Ovary (tissue), 9 donors: ENCODE data around the gene ZAR1. TPM values are rescaled to one million over a fixed set of nuclear protein-coding genes. Genes with fewer than 3 reads are reported as not detected.

Experiments
- DNase-seq, 5 donors: peaks; one replicate each; pipeline ENCODE4 v3.0.0-alpha.2; 2019 to 2020
- H3K27ac ChIP-seq, 2 donors: fragments of 200-600 bp; one replicate each; pipeline versions ENCODE4 v1.5.1 to v1.8.0; 2019 to 2022
- H3K27me3 ChIP-seq: fragments of 200-600 bp; one replicate; pipeline ENCODE4 v1.8.0; 2022
- H3K36me3 ChIP-seq: fragments of 200-600 bp; sonication (generic); one replicate; pipeline ENCODE4 v1.5.1; 2019
- H3K4me1 ChIP-seq: one replicate; pipeline ENCODE4 v1.8.1; 2013; ENCODE audit warnings: mild to moderate bottlenecking, moderate library complexity; ENCODE audit not compliant: insufficient read depth
- H3K4me3 ChIP-seq: fragments of 200-600 bp; sonication (generic); one replicate; pipeline ENCODE4 v1.5.1; 2017
- H3K9me3 ChIP-seq, 2 donors: fragments of 200-600 bp in 1 of 2; sonication (generic) in 1 of 2; one replicate each; pipeline versions ENCODE4 v1.5.1 to v1.8.1; 2013 to 2019; ENCODE audit warnings: mild to moderate bottlenecking in 1 of 2, moderate library complexity in 1 of 2
- EP300 ChIP-seq: sonication (generic); formaldehyde crosslinking; IDR thresholded peaks from one replicate; pipeline ENCODE4 v1.6.1; 2017; ENCODE audit warnings: antibody characterized with exemption
- POLR2A ChIP-seq: fragments of 450-650 bp; IDR thresholded peaks from one replicate; pipeline ENCODE4 v1.6.1; 2017; ENCODE audit warnings: antibody characterized with exemption, mild to moderate bottlenecking, moderate library complexity
- WGBS, 3 donors: extraction: QIAGEN DNeasy Blood & Tissue Kit in 1 of 3; methylation state at CpG; one replicate each; pipeline versions ENCODE4 v1.1.5 to v1.1.7; 2013 to 2017; 5-methylcytosine and 5-hydroxymethylcytosine counted together
- intact Hi-C, 4 donors: fragments of 100-400 bp; cut with DNase I; formaldehyde crosslinking; loops; one replicate each; pipeline versions ENCODE4 v1.11.0 to v1.15.1; 2022 to 2023
- polyA plus RNA-seq, 2 donors: library from polyadenylated mRNA; stranded (reverse); fragments of 200-250 nt in 1 of 2; fragments of 350-450 nt in 1 of 2; fragmentation: Illumina TruSeq in 1 of 2; extraction: RNeasy Lipid Tissue Mini Kit (QIAGEN cat#74804) in 1 of 2; gene quantifications; one replicate each; pipeline ENCODE4 v1.2.3, GENCODE V29; 2013 to 2014
- total RNA-seq, 7 donors: library from RNA; depleted of rRNA in 2 of 7; stranded (reverse); fragments of >200 nt in 2 of 7; fragmentation: NEBNext Ultra II Directional in 3 of 7; extraction: Animal tissue kit (Norgen Biotek cat#: 25700) in 3 of 7; gene quantifications; one replicate each; pipeline versions ENCODE4 v1.1.0 to v1.2.4, GENCODE V29; 2016 to 2023
- TF ChIP-seq, protein P1 (sequence below), 3 donors: fragments of 450-650 bp in 2 of 3; fragments of 200-600 bp in 1 of 3; IDR thresholded peaks; one replicate each; pipeline versions ENCODE4 v1.5.1 to v1.8.0; 2016 to 2022; ENCODE audit warnings: antibody characterized with exemption in 3 of 3, mild to moderate bottlenecking in 1 of 3
- donor health status: DM: no; HTN: no; CAD: no; lungs with moderate emphysema.
- donor health status: DM: no; HTN: no; CAD: no.
- donor health status: Bipolar disorder and iron deficiency.
- donor health status: DM: yes; HTN: yes; CAD: no.
- donor health status: DM: no; HTN: no; CAD: no.
- donor health status: DM: yes; HTN: yes; CAD: no.

Gene ZAR1
- total and polyA plus RNA-seq, 9 donors = 0.31 TPM; not detected in 8

DNA sequence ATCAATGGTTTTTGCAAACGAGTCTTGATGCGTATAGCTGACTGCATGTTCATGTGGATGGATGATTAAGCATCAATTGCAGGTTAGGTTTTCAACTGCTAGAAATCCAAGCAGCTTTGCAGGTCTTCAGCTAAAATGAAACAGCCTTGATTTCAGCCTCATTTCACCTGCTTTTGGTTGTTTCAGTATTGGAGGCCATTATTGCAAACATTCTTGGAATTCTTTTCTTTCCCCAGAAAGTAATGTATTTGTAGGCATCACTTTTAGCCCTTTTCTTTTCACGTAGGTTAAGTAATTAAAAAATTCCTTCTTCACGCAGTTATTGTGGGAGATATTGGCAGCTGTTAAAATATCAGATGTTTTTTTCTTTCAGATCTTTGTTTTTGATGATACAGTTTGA, 8.8 kb downstream of the ZAR1 start:
- intact Hi-C loops = no loop called here
- Histone ChIP-seq H3K27me3 (no peaks in the 10 kb centered on the region), H3K4me3 (no peak overlapping the region), H3K4me1 (no peaks in the 10 kb centered on the region), H3K27ac (no peak overlapping the region), H3K36me3 (no peaks in the 10 kb centered on the region), H3K9me3 (no peaks in the 10 kb centered on the region)
- DNase-seq = no peak
- TF ChIP-seq EP300 (no peak), POLR2A (no peak)
- TF ChIP-seq, protein P1, sequence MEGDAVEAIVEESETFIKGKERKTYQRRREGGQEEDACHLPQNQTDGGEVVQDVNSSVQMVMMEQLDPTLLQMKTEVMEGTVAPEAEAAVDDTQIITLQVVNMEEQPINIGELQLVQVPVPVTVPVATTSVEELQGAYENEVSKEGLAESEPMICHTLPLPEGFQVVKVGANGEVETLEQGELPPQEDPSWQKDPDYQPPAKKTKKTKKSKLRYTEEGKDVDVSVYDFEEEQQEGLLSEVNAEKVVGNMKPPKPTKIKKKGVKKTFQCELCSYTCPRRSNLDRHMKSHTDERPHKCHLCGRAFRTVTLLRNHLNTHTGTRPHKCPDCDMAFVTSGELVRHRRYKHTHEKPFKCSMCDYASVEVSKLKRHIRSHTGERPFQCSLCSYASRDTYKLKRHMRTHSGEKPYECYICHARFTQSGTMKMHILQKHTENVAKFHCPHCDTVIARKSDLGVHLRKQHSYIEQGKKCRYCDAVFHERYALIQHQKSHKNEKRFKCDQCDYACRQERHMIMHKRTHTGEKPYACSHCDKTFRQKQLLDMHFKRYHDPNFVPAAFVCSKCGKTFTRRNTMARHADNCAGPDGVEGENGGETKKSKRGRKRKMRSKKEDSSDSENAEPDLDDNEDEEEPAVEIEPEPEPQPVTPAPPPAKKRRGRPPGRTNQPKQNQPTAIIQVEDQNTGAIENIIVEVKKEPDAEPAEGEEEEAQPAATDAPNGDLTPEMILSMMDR (IDR thresholded peaks at IDR 0.05) = no peak
- 87 to 89% (median 89%) methylated on average over 4 of the region's 4 CpGs for WGBS, 3 donors

DNA sequence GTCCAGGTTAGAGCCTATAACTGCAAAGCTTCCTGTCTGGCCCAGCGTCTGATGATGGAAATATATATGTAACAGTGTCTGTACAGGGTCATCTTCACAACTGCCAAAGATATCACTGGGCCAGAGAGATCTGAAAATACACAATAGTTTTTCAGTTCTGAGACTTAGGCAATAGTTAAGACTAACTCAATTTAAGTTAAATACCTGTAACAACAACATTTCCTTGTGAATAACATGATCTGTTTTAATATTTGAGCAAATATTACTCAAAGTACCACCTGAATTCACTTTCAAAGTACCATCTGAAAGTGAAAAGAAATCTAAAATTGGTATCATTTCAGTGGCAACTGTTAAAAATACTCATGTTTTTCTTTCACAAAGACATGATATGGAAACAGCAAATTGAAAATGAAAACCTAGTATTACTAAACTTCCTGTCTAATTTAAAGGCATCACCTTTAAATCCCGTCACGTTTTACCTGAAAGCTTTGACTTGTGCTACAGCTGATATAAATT, 9.6 kb downstream of the ZAR1 start:
- no peaks in the 10 kb centered on the region for H3K36me3 ChIP-seq

DNA sequence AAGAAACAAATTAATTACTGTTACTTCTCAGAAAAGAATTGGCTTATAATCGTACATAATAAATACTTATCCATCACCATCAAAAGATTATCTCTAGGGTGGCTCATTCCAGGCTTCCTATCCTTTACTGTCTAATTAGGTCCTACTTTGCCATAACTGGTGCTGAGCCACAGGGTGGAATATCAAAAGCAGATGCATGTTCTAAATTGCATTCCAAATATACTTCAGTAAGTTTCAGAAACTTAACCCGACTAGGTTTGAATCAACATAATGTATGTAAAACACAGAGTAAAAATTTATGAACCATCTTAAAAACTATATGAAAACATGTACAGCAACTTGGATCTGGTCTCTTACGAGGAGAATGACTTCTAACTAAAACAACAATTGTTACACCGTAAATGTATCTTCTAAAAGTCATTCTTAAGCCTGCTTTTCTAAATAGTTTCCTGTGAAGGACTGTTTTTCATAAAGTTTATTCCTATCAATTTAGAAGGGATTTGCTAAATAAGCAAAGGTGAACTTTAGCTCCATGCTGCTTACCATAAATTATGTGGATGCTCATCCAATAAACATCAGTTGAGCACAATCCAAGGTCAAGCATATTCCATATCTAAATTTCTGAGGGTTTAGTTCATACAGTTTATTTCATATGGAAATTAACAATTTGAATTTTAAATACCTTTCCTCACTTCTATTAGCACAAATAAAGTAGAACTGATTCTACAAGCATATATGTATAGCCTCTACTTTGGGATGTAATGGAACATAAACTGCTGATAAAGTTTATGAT, 13.4 kb downstream of the ZAR1 start:
- WGBS, 3 donors = 58 to 63% (median 60%) methylated on average over 4 of the region's 4 CpGs
- Histone ChIP-seq H3K9me3 (no peaks in the 10 kb centered on the region), H3K4me3 (no peak overlapping the region), H3K36me3 (no peaks in the 10 kb centered on the region), H3K27ac (no peak overlapping the region), H3K4me1 (no peaks in the 10 kb centered on the region), H3K27me3 (no peaks in the 10 kb centered on the region)
- TF ChIP-seq, protein P1 (IDR thresholded peaks at IDR 0.05) = no peak
- TF ChIP-seq POLR2A (no peak), EP300 (no peak)
- DNase-seq = no peak
- intact Hi-C loops = no loop called here

More for the DNA sequence above, 9.6 kb downstream of the ZAR1 start:
- no peak for DNase-seq
- TF ChIP-seq EP300 = no peak
- TF ChIP-seq POLR2A = no peak
- TF ChIP-seq, protein P1 (IDR thresholded peaks at IDR 0.05) = no peak
- Histone ChIP-seq H3K27ac (no peak overlapping the region), H3K4me1 (no peaks in the 10 kb centered on the region), H3K27me3 (no peaks in the 10 kb centered on the region), H3K9me3 (no peaks in the 10 kb centered on the region), H3K4me3 (no peak overlapping the region)
- 91 to 93% (median 93%) methylated on average over 3 of the region's 3 CpGs for WGBS, 3 donors
- intact Hi-C loops = no loop called here

DNA sequence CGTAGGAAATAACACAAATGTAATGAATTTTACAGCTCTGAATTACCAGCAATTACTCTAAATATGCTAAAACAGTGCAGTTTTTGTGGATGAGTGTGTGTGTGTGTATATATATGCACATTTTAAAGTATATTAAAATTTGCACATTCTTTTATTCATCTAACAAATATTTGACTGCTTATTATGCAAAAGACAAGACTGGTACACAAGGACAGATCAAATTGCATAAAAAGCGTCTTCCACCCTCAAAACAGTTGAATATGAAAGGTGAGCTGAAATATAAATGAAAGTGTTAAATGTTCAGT, 13.9 kb downstream of the ZAR1 start:
- Histone ChIP-seq H3K27me3 (no peaks in the 10 kb centered on the region), H3K27ac (no peak overlapping the region), H3K4me3 (no peak overlapping the region), H3K4me1 (no peaks in the 10 kb centered on the region), H3K9me3 (no peaks in the 10 kb centered on the region), H3K36me3 (no peaks in the 10 kb centered on the region)
- intact Hi-C loops = no loop called here
- DNase-seq = no peak
- TF ChIP-seq POLR2A (no peak), EP300 (no peak)
- TF ChIP-seq, protein P1 (IDR thresholded peaks at IDR 0.05) = no peak
- 88 to 91% (median 90%) methylated on average over 2 of the region's 2 CpGs for WGBS, 3 donors
